ENCODE results near the gene ZNF462.

DNA sequence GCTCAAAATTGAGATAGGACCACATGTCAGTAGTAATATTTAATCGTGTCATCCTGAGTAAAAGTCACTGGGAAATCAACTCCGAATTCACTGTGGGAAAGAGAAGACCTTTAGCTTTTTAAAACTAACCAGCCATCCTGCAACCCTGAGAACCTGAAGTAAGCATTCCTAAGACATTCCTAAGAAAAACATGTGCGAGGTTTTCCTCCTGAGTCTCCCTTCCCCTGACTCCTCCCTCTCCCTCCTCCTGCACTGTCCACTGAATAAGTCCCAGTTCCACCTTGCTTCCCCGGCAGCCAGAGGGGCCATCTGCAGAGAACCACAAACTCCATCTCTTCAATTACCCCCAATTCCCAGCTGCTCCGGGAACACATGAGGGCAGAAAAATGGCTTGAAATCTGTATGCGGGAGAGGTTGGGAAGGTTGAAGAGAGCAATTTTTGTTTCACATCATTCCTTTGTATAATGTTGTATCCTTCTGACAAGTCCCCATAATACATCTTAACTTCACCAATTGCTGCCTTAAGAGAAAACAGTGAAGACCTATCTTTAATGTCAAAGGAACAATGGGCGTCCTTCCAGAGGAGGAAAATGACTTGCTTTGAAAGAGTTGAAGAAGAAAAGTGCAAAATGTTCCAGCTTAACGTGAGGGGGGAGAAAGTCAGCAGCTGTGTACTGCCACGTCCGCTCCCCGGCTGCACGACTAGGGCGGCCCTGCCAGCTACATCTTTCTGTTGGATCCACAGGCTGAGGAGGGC lies 186.3 kb downstream of the ZNF462 start:
- TF ChIP-seq, protein P1, sequence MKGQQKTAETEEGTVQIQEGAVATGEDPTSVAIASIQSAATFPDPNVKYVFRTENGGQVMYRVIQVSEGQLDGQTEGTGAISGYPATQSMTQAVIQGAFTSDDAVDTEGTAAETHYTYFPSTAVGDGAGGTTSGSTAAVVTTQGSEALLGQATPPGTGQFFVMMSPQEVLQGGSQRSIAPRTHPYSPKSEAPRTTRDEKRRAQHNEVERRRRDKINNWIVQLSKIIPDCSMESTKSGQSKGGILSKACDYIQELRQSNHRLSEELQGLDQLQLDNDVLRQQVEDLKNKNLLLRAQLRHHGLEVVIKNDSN (CRISPR knock-in tag; IDR thresholded peaks at IDR 0.05), result no peak
- TF ChIP-seq, protein P2, sequence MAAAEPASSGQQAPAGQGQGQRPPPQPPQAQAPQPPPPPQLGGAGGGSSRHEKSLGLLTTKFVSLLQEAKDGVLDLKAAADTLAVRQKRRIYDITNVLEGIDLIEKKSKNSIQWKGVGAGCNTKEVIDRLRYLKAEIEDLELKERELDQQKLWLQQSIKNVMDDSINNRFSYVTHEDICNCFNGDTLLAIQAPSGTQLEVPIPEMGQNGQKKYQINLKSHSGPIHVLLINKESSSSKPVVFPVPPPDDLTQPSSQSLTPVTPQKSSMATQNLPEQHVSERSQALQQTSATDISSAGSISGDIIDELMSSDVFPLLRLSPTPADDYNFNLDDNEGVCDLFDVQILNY (CRISPR knock-in tag; IDR thresholded peaks at IDR 0.05), result no peak
- TF ChIP-seq, protein P3, sequence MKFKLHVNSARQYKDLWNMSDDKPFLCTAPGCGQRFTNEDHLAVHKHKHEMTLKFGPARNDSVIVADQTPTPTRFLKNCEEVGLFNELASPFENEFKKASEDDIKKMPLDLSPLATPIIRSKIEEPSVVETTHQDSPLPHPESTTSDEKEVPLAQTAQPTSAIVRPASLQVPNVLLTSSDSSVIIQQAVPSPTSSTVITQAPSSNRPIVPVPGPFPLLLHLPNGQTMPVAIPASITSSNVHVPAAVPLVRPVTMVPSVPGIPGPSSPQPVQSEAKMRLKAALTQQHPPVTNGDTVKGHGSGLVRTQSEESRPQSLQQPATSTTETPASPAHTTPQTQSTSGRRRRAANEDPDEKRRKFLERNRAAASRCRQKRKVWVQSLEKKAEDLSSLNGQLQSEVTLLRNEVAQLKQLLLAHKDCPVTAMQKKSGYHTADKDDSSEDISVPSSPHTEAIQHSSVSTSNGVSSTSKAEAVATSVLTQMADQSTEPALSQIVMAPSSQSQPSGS (CRISPR knock-in tag; IDR thresholded peaks at IDR 0.05; ENCODE audit: borderline replicate concordance, low read depth), result no peak
- TF ChIP-seq MYBL2 (CRISPR knock-in tag; IDR thresholded peaks at IDR 0.05), result no peak
- TF ChIP-seq, protein P4, sequence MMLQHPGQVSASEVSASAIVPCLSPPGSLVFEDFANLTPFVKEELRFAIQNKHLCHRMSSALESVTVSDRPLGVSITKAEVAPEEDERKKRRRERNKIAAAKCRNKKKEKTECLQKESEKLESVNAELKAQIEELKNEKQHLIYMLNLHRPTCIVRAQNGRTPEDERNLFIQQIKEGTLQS (CRISPR knock-in tag; conservative IDR thresholded peaks at IDR 0.05), result no peak
- TF ChIP-seq ZNF121 (CRISPR knock-in tag; IDR thresholded peaks at IDR 0.05), result no peak
- no peak for TF ChIP-seq NR1H2 (CRISPR knock-in tag; IDR thresholded peaks at IDR 0.05)
